HL-60 (cell line): ENCODE data around the gene ATG10.
A peak's percentile ranks its signal among the peaks of the same experiment; 100 is the strongest.

Experiments used
- DNase-seq, 2 experiments: peaks; one replicate each; pipeline ENCODE4 v3.0.0-alpha.2; 2010 to 2020; ENCODE audit warnings: low read depth in 1 of 2, low spot score in 1 of 2
- H3K27ac ChIP-seq: fragments of 250-450 bp; sonication (Bioruptor Pico); replicated peaks from 2 replicates; pipeline ENCODE4 v1.5.1; 2020; ENCODE audit warnings: mild to moderate bottlenecking, moderate library complexity
- H3K27me3 ChIP-seq: fragments of 250-450 bp; sonication (Bioruptor Pico); 2 replicates; pipeline ENCODE4 v1.5.1; 2021; ENCODE audit warnings: mild to moderate bottlenecking, moderate library complexity; ENCODE audit not compliant: insufficient read depth, poor library complexity, severe bottlenecking
- H3K4me3 ChIP-seq: replicated peaks from 2 replicates; pipeline ENCODE4 v1.5.1; 2011; ENCODE audit warnings: mild to moderate bottlenecking, control low read depth, low read length; ENCODE audit not compliant: insufficient read depth
- CTCF ChIP-seq: IDR thresholded peaks from one replicate; pipeline ENCODE4 v1.5.1; 2011; ENCODE audit warnings: low read length, control low read depth, inconsistent platforms; ENCODE audit not compliant: insufficient read depth
- GABPA ChIP-seq: IDR thresholded peaks from 2 replicates; pipeline ENCODE4 v1.6.1; 2012; ENCODE audit warnings: low read depth
- POLR2AphosphoS5 ChIP-seq: IDR thresholded peaks from 2 replicates; pipeline ENCODE4 v1.6.1; 2012; ENCODE audit warnings: low read depth
- REST ChIP-seq: IDR thresholded peaks from 2 replicates; pipeline ENCODE4 v1.6.1; 2012; ENCODE audit warnings: low read depth; ENCODE audit not compliant: insufficient replicate concordance
- SPI1 ChIP-seq: IDR thresholded peaks from 2 replicates; pipeline ENCODE4 v1.6.1; 2012; ENCODE audit warnings: low read depth, mild to moderate bottlenecking, borderline replicate concordance

ATG10 gene

GRCh38 chr5:82105457-82105856, 133.6 kb downstream of the ATG10 start:
- DNase-seq, result no peak
- no peak overlapping the region for H3K4me3 ChIP-seq
- H3K27ac ChIP-seq, result no peak overlapping the region
- TF ChIP-seq POLR2AphosphoS5 (no peak), CTCF (no peak), REST (no peak), SPI1 (no peak), GABPA (no peak)
- no peaks in the 10 kb centered on the region for H3K27me3 ChIP-seq

- no peak for DNase-seq
- Histone ChIP-seq H3K27me3 (no peaks in the 10 kb centered on the region), H3K4me3 (no peak overlapping the region), H3K27ac (no peak overlapping the region)
- TF ChIP-seq GABPA, result no peak
- TF ChIP-seq REST, result no peak
- no peak for TF ChIP-seq POLR2AphosphoS5
- TF ChIP-seq CTCF, result no peak
Observed at GRCh38 chr5:82106207-82106606, 134.4 kb downstream of the ATG10 start.

GRCh38 chr5:82106756-82107155, 134.9 kb downstream of the ATG10 start:
- TF ChIP-seq GABPA, result no peak
- peak; percentile 43; the same call in 1 of the 2 replicates for TF ChIP-seq SPI1
- Histone ChIP-seq H3K4me3 (no peak overlapping the region), H3K27me3 (no peaks in the 10 kb centered on the region), H3K27ac (no peak overlapping the region)
- DNase-seq, result no peak

- DNase-seq, result no peak
- Histone ChIP-seq H3K27ac (no peak overlapping the region), H3K4me3 (no peak overlapping the region), H3K27me3 (no peaks in the 10 kb centered on the region)
- no peak for TF ChIP-seq POLR2AphosphoS5
- TF ChIP-seq CTCF, result no peak
- TF ChIP-seq SPI1, result no peak
- no peak for TF ChIP-seq REST
- TF ChIP-seq GABPA, result no peak
Observed at GRCh38 chr5:82107267-82107666, 135.4 kb downstream of the ATG10 start.
